Vagina (tissue), 2 donors: ENCODE results near the gene GRP.
"Not testable (repeated sequence)": the region's sequence is repeated elsewhere in the genome, so short reads cannot be mapped to it uniquely, and the experiment has no call there.

ENCODE experiments used
- POLR2AphosphoS5 ChIP-seq, 2 donors: sonication (generic); formaldehyde crosslinking; IDR thresholded peaks; one replicate each; pipeline ENCODE4 v1.9.0; 2017; ENCODE audit warnings: antibody characterized with exemption in 2 of 2, mild to moderate bottlenecking in 2 of 2, low read depth in 1 of 2; ENCODE audit not compliant: insufficient read depth in 1 of 2
- TF ChIP-seq, protein P1 (sequence below), 3 experiments: fragments of 450-650 bp in 2 of 3; fragments of 200-600 bp in 1 of 3; sonication (generic) in 1 of 3; IDR thresholded peaks; one replicate each; pipeline ENCODE4 v1.5.1; 2017 to 2019; ENCODE audit warnings: antibody characterized with exemption in 3 of 3, mild to moderate bottlenecking in 2 of 3, moderate library complexity in 2 of 3

DNA sequence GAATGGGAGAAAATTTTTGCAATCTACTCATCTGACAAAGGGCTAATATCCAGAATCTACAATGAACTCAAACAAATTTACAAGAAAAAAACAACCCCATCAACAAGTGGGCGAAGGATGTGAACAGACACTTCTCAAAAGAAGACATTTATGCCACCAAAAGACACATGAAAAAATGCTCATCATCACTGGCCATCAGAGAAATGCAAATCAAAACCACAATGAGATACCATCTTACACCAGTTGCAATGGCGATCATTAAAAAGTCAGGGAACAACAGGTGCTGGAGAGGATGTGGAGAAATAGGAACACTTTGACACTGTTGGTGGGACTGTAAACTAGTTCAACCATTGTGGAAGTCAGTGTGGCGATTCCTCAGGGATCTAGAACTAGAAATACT, 41.9 kb downstream of the GRP start:
- TF ChIP-seq, protein P1, sequence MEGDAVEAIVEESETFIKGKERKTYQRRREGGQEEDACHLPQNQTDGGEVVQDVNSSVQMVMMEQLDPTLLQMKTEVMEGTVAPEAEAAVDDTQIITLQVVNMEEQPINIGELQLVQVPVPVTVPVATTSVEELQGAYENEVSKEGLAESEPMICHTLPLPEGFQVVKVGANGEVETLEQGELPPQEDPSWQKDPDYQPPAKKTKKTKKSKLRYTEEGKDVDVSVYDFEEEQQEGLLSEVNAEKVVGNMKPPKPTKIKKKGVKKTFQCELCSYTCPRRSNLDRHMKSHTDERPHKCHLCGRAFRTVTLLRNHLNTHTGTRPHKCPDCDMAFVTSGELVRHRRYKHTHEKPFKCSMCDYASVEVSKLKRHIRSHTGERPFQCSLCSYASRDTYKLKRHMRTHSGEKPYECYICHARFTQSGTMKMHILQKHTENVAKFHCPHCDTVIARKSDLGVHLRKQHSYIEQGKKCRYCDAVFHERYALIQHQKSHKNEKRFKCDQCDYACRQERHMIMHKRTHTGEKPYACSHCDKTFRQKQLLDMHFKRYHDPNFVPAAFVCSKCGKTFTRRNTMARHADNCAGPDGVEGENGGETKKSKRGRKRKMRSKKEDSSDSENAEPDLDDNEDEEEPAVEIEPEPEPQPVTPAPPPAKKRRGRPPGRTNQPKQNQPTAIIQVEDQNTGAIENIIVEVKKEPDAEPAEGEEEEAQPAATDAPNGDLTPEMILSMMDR (IDR thresholded peaks at IDR 0.05): not testable (repeated sequence)
- TF ChIP-seq POLR2AphosphoS5 (IDR thresholded peaks at IDR 0.05; ENCODE audit: insufficient read depth in 1 of 2, low read depth in 1 of 2): not testable (repeated sequence)
